ENCODE data around the gene SMOC1. TPM values are rescaled to one million over a fixed set of nuclear protein-coding genes. Genes with fewer than 3 reads are reported as not detected.
A peak's percentile ranks its signal among the peaks of the same experiment; 100 is the strongest.

SMOC1 gene
- total RNA-seq, 2 donors from 2014 or later: 7.1 to 28.9 TPM

GRCh38 chr14:70020352-70021170, 141.3 kb downstream of the SMOC1 start:
- intact Hi-C loops (cut with DNase I): no loop called here

GRCh38 chr14:70021548-70022220, 142.5 kb downstream of the SMOC1 start:
- DNase-seq (ENCODE audit: low spot score): no peak
- intact Hi-C loops (cut with DNase I): no loop called here

More at GRCh38 chr14:70020352-70021170, 141.3 kb downstream of the SMOC1 start:
- no peak for DNase-seq (ENCODE audit: low spot score)

GRCh38 chr14:70022771-70023445, 143.7 kb downstream of the SMOC1 start:
- intact Hi-C loops (cut with DNase I): no loop called here

GRCh38 chr14:70023871-70024270, 144.7 kb downstream of the SMOC1 start:
- intact Hi-C loops (cut with DNase I): no loop called here
- no peak for DNase-seq (ENCODE audit: low spot score)

More at GRCh38 chr14:70022771-70023445, 143.7 kb downstream of the SMOC1 start:
- DNase-seq (ENCODE audit: low spot score): no peak

GRCh38 chr14:70027785-70028428, 148.7 kb downstream of the SMOC1 start:
- peak; percentile 94 for DNase-seq (ENCODE audit: low spot score)
- intact Hi-C loops (cut with DNase I): loop anchor here (2.0 to 5.0 kb wide), 2 partner anchors 209 to 211 kb away; no protein-coding TSS in a partner anchor

GRCh38 chr14:70029296-70030132, 150.3 kb downstream of the SMOC1 start:
- intact Hi-C loops (cut with DNase I): loop anchor here in 1 of 2 donors (5.0 kb wide), 1 partner anchor 212 kb away; no protein-coding TSS in a partner anchor
- DNase-seq (ENCODE audit: low spot score): no peak

GRCh38 chr14:70032016-70032415, 152.8 kb downstream of the SMOC1 start:
- intact Hi-C loops (cut with DNase I): no loop called here
- no peak for DNase-seq (ENCODE audit: low spot score)

GRCh38 chr14:70032447-70032846, 153.2 kb downstream of the SMOC1 start:
- intact Hi-C loops (cut with DNase I): no loop called here
- DNase-seq (ENCODE audit: low spot score): no peak

GRCh38 chr14:70033116-70033515, 153.9 kb downstream of the SMOC1 start:
- no peak for DNase-seq (ENCODE audit: low spot score)
- intact Hi-C loops (cut with DNase I): no loop called here

GRCh38 chr14:70033561-70033960, 154.3 kb downstream of the SMOC1 start:
- DNase-seq (ENCODE audit: low spot score): no peak
- intact Hi-C loops (cut with DNase I): no loop called here

GRCh38 chr14:70034257-70034656, 155.0 kb downstream of the SMOC1 start:
- intact Hi-C loops (cut with DNase I): no loop called here
- no peak for DNase-seq (ENCODE audit: low spot score)

- no peak for DNase-seq (ENCODE audit: low spot score)
- intact Hi-C loops (cut with DNase I): no loop called here
Measured at GRCh38 chr14:70036665-70037064, 157.4 kb downstream of the SMOC1 start.

- intact Hi-C loops (cut with DNase I): loop anchor here in 1 of 2 donors (2.0 kb wide), 1 partner anchor 70 kb away; no protein-coding TSS in a partner anchor
- no peak for DNase-seq (ENCODE audit: low spot score)
Measured at GRCh38 chr14:70043001-70043400, 163.8 kb downstream of the SMOC1 start.

GRCh38 chr14:70045310-70045709, 166.1 kb downstream of the SMOC1 start:
- intact Hi-C loops (cut with DNase I): no loop called here

GRCh38 chr14:70045844-70046535, 166.8 kb downstream of the SMOC1 start:
- intact Hi-C loops (cut with DNase I): no loop called here
- peak; percentile 86 for DNase-seq (ENCODE audit: low spot score)

More at GRCh38 chr14:70045310-70045709, 166.1 kb downstream of the SMOC1 start:
- no peak for DNase-seq (ENCODE audit: low spot score)

- no peak for DNase-seq (ENCODE audit: low spot score)
- intact Hi-C loops (cut with DNase I): no loop called here
Measured at GRCh38 chr14:70047598-70048312, 168.5 kb downstream of the SMOC1 start.

- intact Hi-C loops (cut with DNase I): no loop called here
- no peak for DNase-seq (ENCODE audit: low spot score)
Measured at GRCh38 chr14:70048313-70048654, 169.1 kb downstream of the SMOC1 start.

All from posterior vena cava (tissue), 2 donors.